ENCODE measurements around the gene RPS4Y1.

RPS4Y1 gene

DNA sequence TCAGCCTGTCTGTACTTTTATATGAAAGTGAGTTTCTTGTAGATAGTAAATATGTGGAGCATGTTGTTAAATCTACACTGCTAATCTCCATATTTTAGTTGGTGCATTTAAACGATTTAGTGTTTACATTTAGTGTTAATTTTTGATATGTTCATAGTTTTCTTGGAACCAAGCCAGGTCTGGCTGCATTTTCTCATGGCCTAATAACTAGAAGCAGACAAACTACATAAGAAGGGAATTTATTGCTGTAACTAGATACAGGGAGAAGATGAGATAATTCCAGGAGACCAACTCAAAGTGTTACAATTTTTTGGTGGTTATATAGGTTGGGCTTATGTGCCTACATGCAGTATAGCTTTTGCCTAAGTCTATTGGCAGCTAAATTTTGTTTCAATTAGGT, 32.8 kb downstream of the RPS4Y1 start:
- in situ Hi-C loops (cut with MboI; ENCODE audit: low sequenced_read_pairs), result no loop called here

DNA sequence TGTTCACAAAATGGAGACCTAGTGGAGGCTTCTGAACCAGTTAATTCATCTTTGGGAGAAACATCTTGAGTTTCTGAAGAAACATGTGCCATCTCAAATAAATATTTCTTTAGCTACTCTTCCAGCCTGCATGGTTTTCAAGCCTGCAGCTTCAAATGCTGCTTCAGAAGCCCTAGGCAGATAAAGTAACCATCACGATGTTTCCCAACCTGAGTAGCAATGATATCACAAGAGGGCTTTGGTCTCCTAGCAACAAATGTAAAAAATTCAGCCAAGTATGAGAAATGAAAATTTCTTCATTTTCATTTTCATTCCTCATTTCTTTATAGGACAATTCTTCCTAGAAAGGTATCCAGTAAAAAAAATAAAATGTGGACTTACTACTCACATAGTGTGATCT, 42.2 kb downstream of the RPS4Y1 start:
- in situ Hi-C loops (cut with MboI; ENCODE audit: low sequenced_read_pairs), result no loop called here

DNA sequence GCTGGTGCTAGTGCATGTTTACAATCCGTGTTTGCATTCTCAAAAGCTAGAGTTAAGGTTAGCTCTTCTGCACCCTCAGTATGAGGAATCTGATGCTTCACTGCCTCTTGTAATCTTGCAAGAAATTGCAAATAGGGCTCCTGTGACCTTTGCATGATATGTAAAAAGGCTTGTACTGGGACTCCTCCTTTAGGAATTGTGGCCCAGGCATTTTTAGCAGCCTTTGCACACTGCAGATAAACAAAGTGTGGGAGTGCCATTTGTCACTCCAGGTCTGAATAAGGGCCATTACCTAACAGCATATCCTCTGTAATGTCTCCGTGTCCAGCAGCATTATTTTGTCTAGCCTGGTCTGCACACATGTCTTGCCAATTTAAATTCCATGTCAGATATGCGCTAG, 44.5 kb downstream of the RPS4Y1 start:
- in situ Hi-C loops (cut with MboI; ENCODE audit: low sequenced_read_pairs), result no loop called here

DNA sequence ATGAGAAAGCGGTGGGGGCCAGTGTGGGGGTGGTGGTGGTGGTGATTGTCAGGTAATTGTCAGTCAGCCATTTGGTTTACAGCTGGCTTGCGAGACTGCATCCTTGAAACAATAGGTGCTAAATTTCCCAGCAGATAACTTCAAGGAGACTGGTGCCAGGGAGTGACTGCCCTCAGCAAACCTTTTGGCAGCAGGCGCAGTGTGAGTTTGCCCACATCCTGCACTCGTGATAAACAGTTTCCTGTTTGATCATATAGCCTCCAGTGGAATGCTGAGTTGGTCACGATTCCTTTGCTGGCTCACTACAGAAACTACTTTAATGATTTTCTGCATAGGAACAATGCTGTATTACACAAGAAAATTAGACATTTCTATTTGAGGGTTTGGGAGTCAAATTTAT, 46.0 kb downstream of the RPS4Y1 start:
- in situ Hi-C loops (cut with MboI; ENCODE audit: low sequenced_read_pairs), result no loop called here

DNA sequence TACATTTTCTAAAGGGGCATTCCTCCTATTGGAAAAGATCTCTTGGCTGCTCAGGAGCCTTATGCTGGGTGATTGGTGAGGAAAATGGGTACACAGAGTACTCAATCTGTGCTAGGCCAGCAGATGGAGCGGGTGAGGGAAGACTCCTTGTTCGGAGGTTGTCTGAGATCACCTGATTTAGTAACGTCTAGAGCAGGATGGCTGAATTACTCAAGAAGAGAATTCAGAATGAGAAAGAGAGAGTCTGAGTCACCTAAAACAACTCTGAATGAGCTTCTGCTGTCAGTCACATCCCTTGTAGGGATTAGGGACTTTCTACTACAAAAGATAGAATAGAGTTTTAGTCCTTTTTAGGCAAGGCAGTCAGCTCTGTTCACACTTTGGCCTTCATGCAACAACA, 46.6 kb downstream of the RPS4Y1 start:
- in situ Hi-C loops (cut with MboI; ENCODE audit: low sequenced_read_pairs), result no loop called here

DNA sequence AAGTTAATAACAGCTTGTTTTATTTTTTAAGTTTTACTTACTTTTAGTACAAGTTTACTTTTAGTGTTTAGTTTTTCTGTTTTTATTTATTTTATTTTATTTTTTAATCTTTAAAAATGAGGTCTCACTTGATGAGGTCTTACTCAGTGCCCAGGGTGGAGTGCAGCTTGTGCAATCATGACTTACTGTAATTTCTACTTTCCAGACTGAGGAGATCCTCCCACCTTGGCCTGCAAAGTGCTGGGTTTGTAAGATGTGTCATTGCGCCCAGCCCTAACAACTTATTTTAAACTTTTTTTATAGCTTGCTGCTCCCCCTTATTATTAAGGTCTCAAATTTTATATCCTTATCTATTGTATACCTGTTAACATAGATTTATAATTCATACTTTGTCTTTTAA, 52.1 kb downstream of the RPS4Y1 start:
- in situ Hi-C loops (cut with MboI; ENCODE audit: low sequenced_read_pairs), result no loop called here

DNA sequence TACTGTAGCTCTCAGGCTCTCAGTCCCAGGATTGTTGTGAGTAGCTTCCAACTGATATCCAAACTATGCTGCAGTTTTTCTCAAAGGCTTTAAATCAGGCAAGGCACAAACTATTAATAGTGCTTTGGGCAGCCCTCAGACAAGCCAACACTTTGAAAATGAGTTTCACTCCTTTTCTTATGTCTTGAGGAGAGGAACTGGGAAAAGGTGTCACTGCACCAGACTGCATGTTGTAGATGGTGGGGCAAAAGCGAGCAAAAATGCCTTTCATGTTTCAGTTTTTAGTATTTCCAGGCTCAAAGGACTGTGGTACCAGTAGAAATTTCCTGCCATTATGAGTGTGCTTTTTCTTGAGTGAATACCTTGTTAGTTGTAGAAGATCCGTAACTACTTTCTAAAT, 54.6 kb downstream of the RPS4Y1 start:
- in situ Hi-C loops (cut with MboI; ENCODE audit: low sequenced_read_pairs), result no loop called here

DNA sequence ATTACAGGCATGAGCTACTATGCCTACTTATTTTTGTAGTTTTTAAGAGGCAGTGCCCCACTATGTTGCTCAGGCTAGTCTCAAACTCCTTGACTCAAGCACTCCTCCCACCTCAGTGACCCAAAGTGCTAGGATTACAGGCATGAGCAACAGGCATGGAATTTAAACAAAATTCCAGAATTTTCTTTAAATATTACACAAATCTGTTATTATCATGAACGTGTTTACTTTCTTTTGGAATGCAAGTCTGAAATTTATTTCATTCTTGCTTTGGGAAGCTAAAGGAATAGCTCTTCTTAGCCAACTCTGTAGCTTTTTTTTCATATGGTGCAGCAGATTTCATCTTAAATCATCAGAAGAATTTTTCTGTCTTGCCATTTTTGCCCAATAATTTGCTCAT, 66.0 kb downstream of the RPS4Y1 start:
- in situ Hi-C loops (cut with MboI; ENCODE audit: low sequenced_read_pairs), result no loop called here

DNA sequence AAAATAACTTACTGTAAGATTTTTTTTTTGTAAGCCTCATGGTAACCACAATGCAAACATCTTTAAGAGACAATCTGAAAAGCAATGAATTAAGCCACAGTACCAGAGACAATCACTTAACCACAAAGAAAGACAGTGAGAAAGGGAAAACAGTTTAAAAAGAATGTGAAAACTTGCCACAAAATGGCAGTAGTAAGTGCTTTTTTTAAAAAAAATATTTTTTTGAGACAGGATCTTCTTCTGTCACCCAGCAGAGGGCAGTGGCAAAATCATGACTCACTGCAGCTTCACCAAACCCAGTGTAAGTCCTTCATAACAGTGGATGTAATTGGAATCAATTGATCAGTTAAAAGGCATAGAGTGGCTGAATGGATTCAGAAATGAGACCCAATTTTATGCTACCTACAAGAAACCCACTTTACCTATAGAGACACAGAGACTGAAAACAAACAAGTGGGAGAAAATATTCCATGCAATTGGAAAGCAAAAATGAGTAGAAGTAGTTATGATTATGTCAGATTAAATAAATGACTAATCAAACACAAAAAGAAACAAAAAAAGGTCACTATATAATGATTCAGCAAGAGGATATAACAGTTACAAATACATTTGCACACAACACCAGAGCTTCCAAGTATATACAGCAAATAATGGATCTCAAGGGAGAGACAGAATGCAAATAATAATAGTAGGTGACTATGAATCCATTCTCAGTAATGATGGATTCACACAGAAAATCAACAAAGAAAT, 71.8 kb downstream of the RPS4Y1 start:
- in situ Hi-C loops (cut with MboI; ENCODE audit: low sequenced_read_pairs), result no loop called here
